Right ventricle myocardium superior (tissue), 1 donor: ENCODE data around the gene DIP2C. TPM values are rescaled to one million over a fixed set of nuclear protein-coding genes. Genes with fewer than 3 reads are reported as not detected.

Experiments used
- ATAC-seq: fragments of 200-7000 bp; cut with Tn5 transposase; one replicate; pipeline ENCODE4 v1.9.1; 2020; ENCODE audit warnings: mild to moderate bottlenecking; ENCODE audit not compliant: poor library complexity
- DNase-seq: peaks from one replicate; pipeline ENCODE4 v3.0.0-alpha.2; 2020
- intact Hi-C: fragments of 100-400 bp; cut with DNase I; formaldehyde crosslinking; loops from one replicate; pipeline ENCODE4 v1.11.2; 2022
- total RNA-seq: library from RNA; stranded (reverse); fragmentation: NEBNext Ultra II Directional; extraction: Animal tissue kit (Norgen Biotek cat#: 25700); gene quantifications from one replicate; pipeline ENCODE4 v1.2.1, GENCODE V29; 2021
- donor health status: DM: no; HTN: yes; CAD: no; lungs with severe emphysema.

DIP2C gene
- total RNA-seq, 1 donor from 2014 or later = 29.1 TPM

GRCh38 chr10:609868-610545, 79.5 kb downstream of the DIP2C start:
- ATAC-seq = peak; percentile 34
- intact Hi-C loops = no loop called here

GRCh38 chr10:609262-609658, 80.2 kb downstream of the DIP2C start:
- DNase-seq (no peak), ATAC-seq (no peak)
- intact Hi-C loops = no loop called here

More at GRCh38 chr10:609868-610545, 79.5 kb downstream of the DIP2C start:
- DNase-seq = no peak

GRCh38 chr10:608331-609261, 80.9 kb downstream of the DIP2C start:
- intact Hi-C loops = no loop called here
- DNase-seq = no peak
- ATAC-seq = no peak

- intact Hi-C loops = no loop called here
- ATAC-seq (no peak), DNase-seq (no peak)
Measured at GRCh38 chr10:607545-608185, 81.8 kb downstream of the DIP2C start.

- DNase-seq (no peak), ATAC-seq (no peak)
- intact Hi-C loops = no loop called here
Measured at GRCh38 chr10:606762-607544, 82.5 kb downstream of the DIP2C start.

- ATAC-seq (no peak), DNase-seq (no peak)
- intact Hi-C loops = no loop called here
Measured at GRCh38 chr10:605632-606325, 83.7 kb downstream of the DIP2C start.

GRCh38 chr10:604716-605631, 84.5 kb downstream of the DIP2C start:
- ATAC-seq (no peak), DNase-seq (peak; percentile 38)
- intact Hi-C loops = no loop called here

- ATAC-seq = no peak
- intact Hi-C loops = no loop called here
- peak; percentile 29 for DNase-seq
Measured at GRCh38 chr10:603745-604144, 85.7 kb downstream of the DIP2C start.

- intact Hi-C loops = no loop called here
- ATAC-seq = no peak
- no peak for DNase-seq
Measured at GRCh38 chr10:602391-603005, 87.0 kb downstream of the DIP2C start.

GRCh38 chr10:601660-601963, 87.9 kb downstream of the DIP2C start:
- ATAC-seq = no peak
- intact Hi-C loops = no loop called here
- DNase-seq = no peak

GRCh38 chr10:600876-601659, 88.4 kb downstream of the DIP2C start:
- intact Hi-C loops = no loop called here
- no peak for ATAC-seq
- DNase-seq = no peak

GRCh38 chr10:600234-600633, 89.2 kb downstream of the DIP2C start:
- intact Hi-C loops = no loop called here
- no peak for ATAC-seq

GRCh38 chr10:599767-600166, 89.7 kb downstream of the DIP2C start:
- DNase-seq (no peak), ATAC-seq (no peak)
- intact Hi-C loops = no loop called here

More at GRCh38 chr10:600234-600633, 89.2 kb downstream of the DIP2C start:
- no peak for DNase-seq

GRCh38 chr10:598415-599170, 90.9 kb downstream of the DIP2C start:
- ATAC-seq = no peak
- intact Hi-C loops = no loop called here
- DNase-seq = no peak

- DNase-seq (no peak), ATAC-seq (no peak)
- intact Hi-C loops = no loop called here
Measured at GRCh38 chr10:597976-598375, 91.5 kb downstream of the DIP2C start.
